Mucosa of descending colon (tissue), 3 donors: ENCODE results near the gene PCDHA7. TPM values are rescaled to one million over a fixed set of nuclear protein-coding genes. Genes with fewer than 3 reads are reported as not detected.
"Not testable (repeated sequence)": the region's sequence is repeated elsewhere in the genome, so short reads cannot be mapped to it uniquely, and the experiment has no call there.

ENCODE experiments used
- ATAC-seq: fragments of 200-7000 bp; cut with Tn5 transposase; one replicate; pipeline ENCODE4 v1.9.1; 2020; ENCODE audit warnings: mild to moderate bottlenecking, moderate library complexity
- DNase-seq, 3 donors: peaks; one replicate each; pipeline ENCODE4 v3.0.0-alpha.2; 2020
- H3K36me3 ChIP-seq: fragments of 200-600 bp; one replicate; pipeline ENCODE4 v1.8.0; 2021; ENCODE audit warnings: low read depth, mild to moderate bottlenecking
- H3K4me1 ChIP-seq: fragments of 200-600 bp; one replicate; pipeline ENCODE4 v1.8.0; 2021; ENCODE audit warnings: low read depth, mild to moderate bottlenecking
- H3K4me3 ChIP-seq: fragments of 200-600 bp; one replicate; pipeline ENCODE4 v1.8.0; 2021; ENCODE audit warnings: mild to moderate bottlenecking
- H3K9me3 ChIP-seq: fragments of 200-600 bp; one replicate; pipeline ENCODE4 v1.8.0; 2021; ENCODE audit warnings: mild to moderate bottlenecking
- CTCF ChIP-seq: fragments of 200-600 bp; IDR thresholded peaks from one replicate; pipeline ENCODE4 v1.8.0; 2022; ENCODE audit warnings: antibody characterized with exemption, mild to moderate bottlenecking
- intact Hi-C, 2 donors: fragments of 100-400 bp; cut with DNase I in 1 of 2; cut with micrococcal nuclease in 1 of 2; formaldehyde crosslinking; loops; one replicate each; pipeline versions ENCODE4 v1.11.0 to v1.11.1; 2022; cut with DNase I, micrococcal nuclease
- total RNA-seq, 3 donors: library from RNA; stranded (reverse); fragmentation: NEBNext Ultra II Directional in 2 of 3; extraction: Animal tissue kit (Norgen Biotek cat#: 25700) in 2 of 3; gene quantifications; one replicate each; pipeline versions ENCODE4 v1.2.1 to v1.2.4, GENCODE V29; 2021 to 2023
- donor health status: DM: no; HTN: no; CAD: no; lungs with moderate emphysema.
- donor health status: DM: no; HTN: no; CAD: no.
- donor health status: DM: no; HTN: yes; CAD: no.

The PCDHA7 gene
- total RNA-seq, 3 donors from 2014 or later = 0.35 to 0.41 TPM; not detected in 1

DNA sequence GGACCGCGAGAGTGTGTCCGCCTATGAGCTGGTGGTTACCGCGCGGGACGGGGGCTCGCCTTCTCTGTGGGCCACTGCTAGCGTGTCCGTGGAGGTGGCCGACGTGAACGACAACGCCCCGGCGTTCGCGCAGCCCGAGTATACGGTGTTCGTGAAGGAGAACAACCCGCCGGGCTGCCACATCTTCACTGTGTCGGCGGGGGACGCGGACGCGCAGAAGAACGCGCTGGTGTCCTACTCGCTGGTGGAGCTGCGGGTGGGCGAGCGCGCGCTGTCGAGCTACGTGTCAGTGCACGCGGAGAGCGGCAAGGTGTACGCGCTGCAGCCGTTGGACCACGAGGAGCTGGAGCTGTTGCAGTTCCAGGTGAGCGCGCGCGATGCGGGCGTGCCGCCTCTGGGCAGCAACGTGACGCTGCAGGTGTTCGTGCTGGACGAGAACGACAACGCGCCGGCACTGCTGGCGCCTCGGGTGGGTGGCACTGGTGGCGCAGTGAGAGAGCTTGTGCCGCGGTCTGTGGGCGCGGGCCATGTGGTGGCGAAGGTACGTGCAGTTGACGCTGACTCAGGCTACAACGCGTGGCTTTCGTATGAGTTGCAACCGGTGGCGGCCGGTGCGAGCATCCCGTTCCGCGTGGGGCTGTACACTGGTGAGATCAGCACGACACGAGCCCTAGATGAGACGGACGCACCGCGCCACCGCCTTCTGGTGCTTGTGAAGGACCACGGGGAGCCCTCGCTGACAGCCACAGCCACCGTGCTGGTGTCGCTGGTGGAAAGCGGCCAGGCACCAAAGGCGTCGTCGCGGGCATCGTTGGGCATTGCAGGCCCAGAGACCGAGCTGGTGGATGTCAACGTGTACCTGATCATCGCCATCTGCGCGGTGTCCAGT, 1.8 kb downstream of the PCDHA7 start:
- DNase-seq (no peak), ATAC-seq (no peak)
- Histone ChIP-seq H3K4me3 (no peak overlapping the region), H3K36me3 (no peaks in the 10 kb centered on the region), H3K4me1 (no peaks in the 10 kb centered on the region), H3K9me3 (peaks cover 24% of the 10 kb centered on the region)
- TF ChIP-seq CTCF = no peak
- intact Hi-C loops = no loop called here

- Histone ChIP-seq H3K4me3 (no peak within 1 kb of the TSS), H3K36me3 (no peaks in the 10 kb centered on the region), H3K9me3 (peaks cover 5% of the 10 kb centered on the region), H3K4me1 (no peaks in the 10 kb centered on the region)
- intact Hi-C loops = no loop called here
- no peak for TF ChIP-seq CTCF
- ATAC-seq (no peak), DNase-seq (no peak)
Observed at GRCh38 chr5:140840978-140841962, 7.2 kb downstream of the PCDHA7 start, which contains the start of gene PCDHA8. Gene PCDHA8, plus strand, starts transcription at chr5:140841187. Its CDS starts 135 bp downstream, at chr5:140841322.

- Histone ChIP-seq H3K4me3 (no peak overlapping the region), H3K4me1 (no peaks in the 10 kb centered on the region), H3K36me3 (no peaks in the 10 kb centered on the region), H3K9me3 (no peaks in the 10 kb centered on the region)
- TF ChIP-seq CTCF = no peak
- ATAC-seq (no peak), DNase-seq (no peak)
- intact Hi-C loops = no loop called here
Observed at GRCh38 chr5:140842798-140843733, 9.0 kb downstream of the PCDHA7 start.

DNA sequence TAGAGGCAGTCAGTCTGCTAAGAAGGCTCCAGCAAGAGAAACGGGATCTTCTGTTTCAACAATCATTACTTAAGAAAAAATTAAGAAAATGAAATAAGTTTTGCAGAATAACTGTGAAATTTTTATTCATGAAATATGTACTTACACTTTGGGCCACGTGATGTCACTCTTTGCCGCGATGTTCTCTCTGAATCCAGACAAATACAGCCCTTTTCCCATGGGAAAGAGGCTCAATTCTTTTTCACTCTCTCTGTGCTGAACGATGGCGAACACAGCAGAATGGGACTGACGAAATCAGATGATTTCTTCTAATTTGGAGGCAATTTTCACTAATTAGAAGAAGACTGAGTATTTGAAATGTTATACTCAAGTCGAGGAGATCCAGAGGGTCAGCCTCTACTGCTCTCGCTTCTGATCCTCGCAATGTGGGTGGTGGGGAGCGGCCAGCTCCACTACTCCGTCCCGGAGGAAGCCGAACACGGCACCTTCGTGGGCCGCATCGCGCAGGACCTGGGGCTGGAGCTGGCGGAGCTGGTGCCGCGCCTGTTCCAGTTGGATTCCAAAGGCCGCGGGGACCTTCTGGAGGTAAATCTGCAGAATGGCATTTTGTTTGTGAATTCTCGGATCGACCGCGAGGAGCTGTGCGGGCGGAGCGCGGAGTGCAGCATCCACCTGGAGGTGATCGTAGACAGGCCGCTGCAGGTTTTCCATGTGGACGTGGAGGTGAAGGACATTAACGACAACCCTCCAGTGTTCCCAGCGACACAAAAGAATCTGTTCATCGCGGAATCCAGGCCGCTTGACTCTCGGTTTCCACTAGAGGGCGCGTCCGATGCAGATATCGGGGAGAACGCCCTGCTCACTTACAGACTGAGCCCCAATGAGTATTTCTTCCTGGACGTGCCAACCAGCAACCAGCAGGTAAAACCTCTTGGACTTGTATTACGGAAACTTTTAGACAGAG, 14.4 kb downstream of the PCDHA7 start, which contains the start of gene PCDHA9:
Gene PCDHA9, plus strand, starts transcription at position 244 of the 964 bp plus-strand sequence. Its CDS starts 114 bp downstream, at position 358.
- H3K36me3 ChIP-seq, DNase-seq, H3K4me3 ChIP-seq, intact Hi-C loops, H3K4me1 ChIP-seq, ATAC-seq: not testable (repeated sequence)
- peaks cover 11% of the 10 kb centered on the region for H3K9me3 ChIP-seq

GRCh38 chr5:140849831-140850634, 16.0 kb downstream of the PCDHA7 start:
- H3K4me3 ChIP-seq, H3K36me3 ChIP-seq, H3K4me1 ChIP-seq, intact Hi-C loops, DNase-seq, ATAC-seq: not testable (repeated sequence)
- peaks cover 11% of the 10 kb centered on the region for H3K9me3 ChIP-seq
